A549 treated with DMSO at 1 μM for 4 hours (cell line): ENCODE results near the gene HCRTR2. TPM values are rescaled to one million over a fixed set of nuclear protein-coding genes. Genes with fewer than 3 reads are reported as not detected.

ENCODE experiments used
- total RNA-seq: library from RNA; stranded (reverse); fragments of 200-300 nt; extraction: Qiagen RNA extraction; gene quantifications from 5 replicates; pipeline ENCODE4 v1.2.3, GENCODE V29; 2022; ENCODE audit warnings: low read depth

Gene HCRTR2
- total RNA-seq, result not detected in 5 replicates

GRCh38 chr6:55174211-55175026, at the start of gene HCRTR2:
Gene HCRTR2 (plus strand): TSS chr6:55174515. CDS start chr6:55174588, 73 bp downstream.

GRCh38 chr6:55327169-55327568, 152.9 kb downstream of the HCRTR2 start, which contains the start of gene GFRAL:
Gene GFRAL (plus strand): TSS chr6:55327469. CDS start chr6:55327555, 86 bp downstream.

Other genes with a start within 250 kb of the HCRTR2 start
- gene GFRAL, start 153.0 kb downstream of the HCRTR2 start, total RNA-seq, result not detected in 5 replicates